ENCODE data around the gene PLEKHO2. TPM values are rescaled to one million over a fixed set of nuclear protein-coding genes. Genes with fewer than 3 reads are reported as not detected.
A peak's percentile ranks its signal among the peaks of the same experiment; 100 is the strongest.

Gene PLEKHO2
- total and polyA plus RNA-seq, 10 of the 15 experiments (the other 5 are each of a cell fraction or from before 2014, with no cell fraction given), result 1.4 to 25.6 (median 20.5) TPM

- TF ChIP-seq POLR2AphosphoS2 (IDR thresholded peaks at IDR 0.05; ENCODE audit: low read depth, low read length) (no peak), MYC (IDR thresholded peaks at IDR 0.05; ENCODE audit: insufficient read depth, insufficient read length, insufficient replicate concordance, low read length, severe bottlenecking) (no peak), MTA2 (IDR thresholded peaks at IDR 0.05; ENCODE audit: low read depth) (no peak), LARP7 (IDR thresholded peaks at IDR 0.05) (peak; percentile 59; the same call in 1 of the 2 replicates), CUX1 (IDR thresholded peaks at IDR 0.05; ENCODE audit: insufficient replicate concordance, low read depth, low read length) (no peak), TCF12 (IDR thresholded peaks at IDR 0.05; ENCODE audit: low read depth, low read length) (peak; percentile 76), ETV6 (conservative IDR thresholded peaks at IDR 0.05 in 1 of 2, IDR thresholded peaks at IDR 0.05 in 1 of 2; ENCODE audit: borderline replicate concordance in 1 of 2, low read depth in 1 of 2) (no peak), USF1 (IDR thresholded peaks at IDR 0.05; ENCODE audit: borderline replicate concordance, extremely low read length, insufficient read depth, low read depth, low read length) (no peak), IRF4 (IDR thresholded peaks at IDR 0.05; ENCODE audit: low read depth, low read length) (0 out of 2 replicates have a peak, but pooled peaks have one; percentile 36), POLR2A (IDR thresholded peaks at IDR 0.05; ENCODE audit: low read depth, low read length) (peak; percentile 24; the same call in 1 of the 2 replicates), CBX5 (IDR thresholded peaks at IDR 0.05; ENCODE audit: low read depth) (no peak), MLLT1 (IDR thresholded peaks at IDR 0.05) (0 out of 2 replicates have a peak, but pooled peaks have one; percentile 42)
- TF ChIP-seq, protein P1, sequence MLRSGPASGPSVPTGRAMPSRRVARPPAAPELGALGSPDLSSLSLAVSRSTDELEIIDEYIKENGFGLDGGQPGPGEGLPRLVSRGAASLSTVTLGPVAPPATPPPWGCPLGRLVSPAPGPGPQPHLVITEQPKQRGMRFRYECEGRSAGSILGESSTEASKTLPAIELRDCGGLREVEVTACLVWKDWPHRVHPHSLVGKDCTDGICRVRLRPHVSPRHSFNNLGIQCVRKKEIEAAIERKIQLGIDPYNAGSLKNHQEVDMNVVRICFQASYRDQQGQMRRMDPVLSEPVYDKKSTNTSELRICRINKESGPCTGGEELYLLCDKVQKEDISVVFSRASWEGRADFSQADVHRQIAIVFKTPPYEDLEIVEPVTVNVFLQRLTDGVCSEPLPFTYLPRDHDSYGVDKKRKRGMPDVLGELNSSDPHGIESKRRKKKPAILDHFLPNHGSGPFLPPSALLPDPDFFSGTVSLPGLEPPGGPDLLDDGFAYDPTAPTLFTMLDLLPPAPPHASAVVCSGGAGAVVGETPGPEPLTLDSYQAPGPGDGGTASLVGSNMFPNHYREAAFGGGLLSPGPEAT (IDR thresholded peaks at IDR 0.05; ENCODE audit: low read depth), result 0 out of 2 replicates have a peak, but pooled peaks have one; percentile 24
- TF ChIP-seq, protein P2, sequence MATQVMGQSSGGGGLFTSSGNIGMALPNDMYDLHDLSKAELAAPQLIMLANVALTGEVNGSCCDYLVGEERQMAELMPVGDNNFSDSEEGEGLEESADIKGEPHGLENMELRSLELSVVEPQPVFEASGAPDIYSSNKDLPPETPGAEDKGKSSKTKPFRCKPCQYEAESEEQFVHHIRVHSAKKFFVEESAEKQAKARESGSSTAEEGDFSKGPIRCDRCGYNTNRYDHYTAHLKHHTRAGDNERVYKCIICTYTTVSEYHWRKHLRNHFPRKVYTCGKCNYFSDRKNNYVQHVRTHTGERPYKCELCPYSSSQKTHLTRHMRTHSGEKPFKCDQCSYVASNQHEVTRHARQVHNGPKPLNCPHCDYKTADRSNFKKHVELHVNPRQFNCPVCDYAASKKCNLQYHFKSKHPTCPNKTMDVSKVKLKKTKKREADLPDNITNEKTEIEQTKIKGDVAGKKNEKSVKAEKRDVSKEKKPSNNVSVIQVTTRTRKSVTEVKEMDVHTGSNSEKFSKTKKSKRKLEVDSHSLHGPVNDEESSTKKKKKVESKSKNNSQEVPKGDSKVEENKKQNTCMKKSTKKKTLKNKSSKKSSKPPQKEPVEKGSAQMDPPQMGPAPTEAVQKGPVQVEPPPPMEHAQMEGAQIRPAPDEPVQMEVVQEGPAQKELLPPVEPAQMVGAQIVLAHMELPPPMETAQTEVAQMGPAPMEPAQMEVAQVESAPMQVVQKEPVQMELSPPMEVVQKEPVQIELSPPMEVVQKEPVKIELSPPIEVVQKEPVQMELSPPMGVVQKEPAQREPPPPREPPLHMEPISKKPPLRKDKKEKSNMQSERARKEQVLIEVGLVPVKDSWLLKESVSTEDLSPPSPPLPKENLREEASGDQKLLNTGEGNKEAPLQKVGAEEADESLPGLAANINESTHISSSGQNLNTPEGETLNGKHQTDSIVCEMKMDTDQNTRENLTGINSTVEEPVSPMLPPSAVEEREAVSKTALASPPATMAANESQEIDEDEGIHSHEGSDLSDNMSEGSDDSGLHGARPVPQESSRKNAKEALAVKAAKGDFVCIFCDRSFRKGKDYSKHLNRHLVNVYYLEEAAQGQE (IDR thresholded peaks at IDR 0.05; ENCODE audit: low read depth, low read length), result no peak
Measured at GRCh38 chr15:64905119-64905831, 63.6 kb downstream of the PLEKHO2 start (continued).
